GM18867 (cell line): Measurements from ENCODE around the gene EXOC6B.

Source experiments
- ATAC-seq: cut with Tn5 transposase; IDR thresholded peaks from one replicate; pipeline ENCODE4 v1.9.1; 2021; ENCODE audit warnings: mild to moderate bottlenecking, moderate library complexity; ENCODE audit not compliant: unreplicated experiment

The EXOC6B gene

GRCh38 chr2:72128843-72129227, 697.0 kb downstream of the EXOC6B start:
- no peak for ATAC-seq

GRCh38 chr2:72128059-72128842, 697.6 kb downstream of the EXOC6B start:
- no peak for ATAC-seq

- ATAC-seq: no peak
Measured at GRCh38 chr2:72127401-72128058, 698.3 kb downstream of the EXOC6B start.

- no peak for ATAC-seq
Measured at GRCh38 chr2:72126186-72127100, 699.4 kb downstream of the EXOC6B start.
